ENCODE measurements around the gene KRT33A. TPM values are rescaled to one million over a fixed set of nuclear protein-coding genes. Genes with fewer than 3 reads are reported as not detected.
"Not testable (repeated sequence)": the region's sequence is repeated elsewhere in the genome, so short reads cannot be mapped to it uniquely, and the experiment has no call there.

The KRT33A gene
- polyA plus RNA-seq, 3 donors = not detected

DNA sequence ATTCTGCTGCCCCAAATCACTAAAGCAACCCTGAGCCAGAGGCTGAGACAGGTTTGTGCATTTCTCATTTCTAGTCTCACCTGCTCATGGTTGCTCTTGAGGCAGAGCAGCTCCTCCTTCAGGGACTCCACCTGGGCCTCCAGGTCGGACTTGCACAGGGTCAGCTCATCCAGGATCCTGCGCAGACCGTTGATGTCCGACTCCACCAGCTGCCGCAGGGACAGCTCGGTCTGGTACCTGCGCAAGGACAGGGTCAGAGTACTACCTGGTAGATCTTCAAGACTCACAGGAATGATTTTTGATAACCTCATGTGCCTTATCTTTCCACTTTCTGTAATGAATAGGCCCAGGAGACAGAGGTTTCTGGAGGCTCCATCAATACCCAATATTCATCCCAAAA is 45.7 kb upstream of the KRT33A start:
- no peaks in the 10 kb centered on the region for H3K36me3 Mint-ChIP-seq
- no peaks in the 10 kb centered on the region for H3K9me3 ChIP-seq (replicated peaks in 1 of 2; ENCODE audit: control insufficient read depth in 1 of 2, insufficient read depth in 1 of 2, low read length in 2 of 2)
- no peak overlapping the region for H3K4me3 ChIP-seq (replicated peaks in 1 of 3; ENCODE audit: low read depth in 2 of 3, low read length in 3 of 3)
- peaks cover 4 to 10% (median 4%) of the 10 kb centered on the region in 3 donors for H3K27me3 Mint-ChIP-seq (ENCODE audit: low read depth in 3 of 3)
- H3K27ac Mint-ChIP-seq = no peak overlapping the region
- H4K20me1 ChIP-seq (ENCODE audit: insufficient read depth, low read length) = no peaks in the 10 kb centered on the region
- H3K4me3 Mint-ChIP-seq = no peak overlapping the region
- intact Hi-C loops (cut with micrococcal nuclease) = no loop called here
- H3K4me1 Mint-ChIP-seq = no peaks in the 10 kb centered on the region
- H3K4me1 ChIP-seq (ENCODE audit: control insufficient read depth in 1 of 2, insufficient read depth in 2 of 2, low read length in 2 of 2) = no peaks in the 10 kb centered on the region
- no peak overlapping the region for H3K4me2 ChIP-seq (replicated peaks; ENCODE audit: extremely low read depth, low read length, poor library complexity, severe bottlenecking)
- H3K27me3 ChIP-seq (ENCODE audit: control insufficient read depth in 2 of 2, insufficient read depth in 2 of 2, low read length in 2 of 2) = peaks cover 0 to 3% of the 10 kb centered on the region in 2 donors
- H2AFZ ChIP-seq (ENCODE audit: insufficient read depth, low read depth, low read length, poor library complexity, severe bottlenecking) = no peak overlapping the region
- no peak overlapping the region for H3K27ac ChIP-seq (ENCODE audit: low read depth in 1 of 2, low read length in 2 of 2)
- H3K9me3 Mint-ChIP-seq = no peaks in the 10 kb centered on the region
- 96% methylated on average over 7 of the region's 7 CpGs for WGBS (ENCODE audit: insufficient coverage)
- no peak for DNase-seq
- H3K9ac ChIP-seq (ENCODE audit: insufficient read depth, low read length, poor library complexity, severe bottlenecking) = no peak overlapping the region
- TF ChIP-seq CTCF (IDR thresholded peaks at IDR 0.05) = no peak
- H3K36me3 ChIP-seq (replicated peaks in 1 of 2; ENCODE audit: control insufficient read depth in 1 of 2, insufficient read depth in 2 of 2, low read length in 2 of 2) = no peaks in the 10 kb centered on the region
- H3K79me2 ChIP-seq (ENCODE audit: insufficient read depth, low read length) = no peaks in the 10 kb centered on the region

GRCh38 chr17:41395611-41396010 is 45.0 kb upstream of the KRT33A start:
- Histone ChIP-seq H3K36me3 (replicated peaks in 1 of 2; ENCODE audit: control insufficient read depth in 1 of 2, insufficient read depth in 2 of 2, low read length in 2 of 2) (no peaks in the 10 kb centered on the region), H3K4me3 (replicated peaks in 1 of 3; ENCODE audit: low read depth in 2 of 3, low read length in 3 of 3) (no peak overlapping the region), H4K20me1 (ENCODE audit: insufficient read depth, low read length) (no peaks in the 10 kb centered on the region), H3K27ac (ENCODE audit: low read depth in 1 of 2, low read length in 2 of 2) (no peak overlapping the region), H3K4me1 (ENCODE audit: control insufficient read depth in 1 of 2, insufficient read depth in 2 of 2, low read length in 2 of 2) (no peaks in the 10 kb centered on the region), H2AFZ (ENCODE audit: insufficient read depth, low read depth, low read length, poor library complexity, severe bottlenecking) (no peak overlapping the region), H3K9ac (ENCODE audit: insufficient read depth, low read length, poor library complexity, severe bottlenecking) (no peak overlapping the region), H3K4me2 (replicated peaks; ENCODE audit: extremely low read depth, low read length, poor library complexity, severe bottlenecking) (no peak overlapping the region), H3K9me3 (replicated peaks in 1 of 2; ENCODE audit: control insufficient read depth in 1 of 2, insufficient read depth in 1 of 2, low read length in 2 of 2) (no peaks in the 10 kb centered on the region), H3K27me3 (ENCODE audit: control insufficient read depth in 2 of 2, insufficient read depth in 2 of 2, low read length in 2 of 2) (peaks cover 2 to 8% of the 10 kb centered on the region in 2 donors), H3K79me2 (ENCODE audit: insufficient read depth, low read length) (no peaks in the 10 kb centered on the region)
- 100% methylated on average over 1 of the region's 1 CpG for WGBS (ENCODE audit: insufficient coverage)
- DNase-seq = no peak
- Mint-ChIP-seq H3K27ac (no peak overlapping the region), H3K9me3 (no peaks in the 10 kb centered on the region), H3K27me3 (ENCODE audit: low read depth in 3 of 3) (peaks cover 2 to 11% (median 4%) of the 10 kb centered on the region in 3 donors), H3K4me1 (no peaks in the 10 kb centered on the region), H3K4me3 (no peak overlapping the region), H3K36me3 (no peaks in the 10 kb centered on the region)
- intact Hi-C loops (cut with micrococcal nuclease) = no loop called here
- TF ChIP-seq CTCF (IDR thresholded peaks at IDR 0.05) = no peak

DNA sequence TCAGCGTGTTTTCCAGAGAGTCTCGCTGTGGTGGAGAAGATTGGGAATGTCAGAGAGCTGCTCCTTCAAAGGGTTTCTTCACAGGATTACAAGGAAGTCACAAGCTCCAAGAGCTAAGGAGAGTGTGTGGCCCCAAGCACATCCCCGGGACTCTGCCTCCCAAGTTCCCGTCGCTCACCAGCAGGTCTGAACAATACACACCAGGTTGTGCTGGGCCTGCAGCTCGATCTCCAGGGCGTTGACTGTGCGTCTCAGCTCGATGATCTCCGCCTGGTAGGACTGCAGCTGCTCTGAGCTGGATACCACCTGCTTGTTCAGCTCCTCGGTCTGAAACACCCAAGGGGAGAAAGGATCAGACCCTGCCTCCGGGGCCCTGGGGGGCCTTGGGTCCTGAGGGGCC is 44.4 kb upstream of the KRT33A start:
- DNase-seq; H3K9me3 Mint-ChIP-seq; H3K4me3 Mint-ChIP-seq; H3K36me3 ChIP-seq (replicated peaks in 1 of 2; ENCODE audit: control insufficient read depth in 1 of 2, insufficient read depth in 2 of 2, low read length in 2 of 2); H3K4me2 ChIP-seq (replicated peaks; ENCODE audit: extremely low read depth, low read length, poor library complexity, severe bottlenecking); H3K4me1 Mint-ChIP-seq; H3K27me3 ChIP-seq (ENCODE audit: control insufficient read depth in 2 of 2, insufficient read depth in 2 of 2, low read length in 2 of 2); H2AFZ ChIP-seq (ENCODE audit: insufficient read depth, low read depth, low read length, poor library complexity, severe bottlenecking); H3K9ac ChIP-seq (ENCODE audit: insufficient read depth, low read length, poor library complexity, severe bottlenecking); H3K36me3 Mint-ChIP-seq; intact Hi-C loops (cut with micrococcal nuclease); H3K79me2 ChIP-seq (ENCODE audit: insufficient read depth, low read length); H3K27ac Mint-ChIP-seq; H4K20me1 ChIP-seq (ENCODE audit: insufficient read depth, low read length); H3K4me1 ChIP-seq (ENCODE audit: control insufficient read depth in 1 of 2, insufficient read depth in 2 of 2, low read length in 2 of 2); H3K27ac ChIP-seq (ENCODE audit: low read depth in 1 of 2, low read length in 2 of 2); H3K9me3 ChIP-seq (replicated peaks in 1 of 2; ENCODE audit: control insufficient read depth in 1 of 2, insufficient read depth in 1 of 2, low read length in 2 of 2); H3K4me3 ChIP-seq (replicated peaks in 1 of 3; ENCODE audit: low read depth in 2 of 3, low read length in 3 of 3): not testable (repeated sequence)
- WGBS (ENCODE audit: insufficient coverage) = 92% methylated on average over 8 of the region's 12 CpGs
- peaks cover 2 to 13% (median 4%) of the 10 kb centered on the region in 3 donors for H3K27me3 Mint-ChIP-seq (ENCODE audit: low read depth in 3 of 3)
